Mesothelial cell of epicardium (in vitro differentiated cells): Measurements from ENCODE around the gene DHRS7. TPM values are rescaled to one million over a fixed set of nuclear protein-coding genes. Genes with fewer than 3 reads are reported as not detected.
A peak's percentile ranks its signal among the peaks of the same experiment; 100 is the strongest.
"Not testable (repeated sequence)": the region's sequence is repeated elsewhere in the genome, so short reads cannot be mapped to it uniquely, and the experiment has no call there.

Experiments
- DNase-seq, 2 experiments: peaks; one replicate each; pipeline ENCODE4 v3.0.0; 2021; ENCODE audit warnings: low spot score in 2 of 2; ENCODE audit not compliant: unreplicated experiment in 2 of 2
- H3K27ac Mint-ChIP-seq: 2 replicates; pipeline ENCODE4 v1.8.0; 2021; ENCODE audit warnings: mixed read lengths
- H3K27me3 Mint-ChIP-seq: 2 replicates; pipeline ENCODE4 v1.8.0; 2021; ENCODE audit warnings: low read depth, mixed read lengths
- H3K36me3 Mint-ChIP-seq: 2 replicates; pipeline ENCODE4 v1.8.0; 2021; ENCODE audit warnings: mixed read lengths
- H3K4me1 Mint-ChIP-seq: 2 replicates; pipeline ENCODE4 v1.8.0; 2021; ENCODE audit warnings: mixed read lengths
- H3K4me3 Mint-ChIP-seq: 2 replicates; pipeline ENCODE4 v1.8.0; 2021; ENCODE audit warnings: mild to moderate bottlenecking, moderate library complexity, mixed read lengths
- H3K9me3 Mint-ChIP-seq: 2 replicates; pipeline ENCODE4 v1.8.0; 2021; ENCODE audit warnings: mixed read lengths
- CTCF ChIP-seq: fragments of 200-600 bp; sonication (generic); IDR thresholded peaks from one replicate; pipeline ENCODE4 v1.5.0; 2021; ENCODE audit warnings: antibody characterized with exemption; ENCODE audit not compliant: unreplicated experiment
- total RNA-seq: library from RNA; stranded (reverse); gene quantifications from 3 replicates; pipeline ENCODE4 v1.2.1, GENCODE V29; 2021

DHRS7 gene
- total RNA-seq, 1 donor from 2014 or later = 33.5 TPM

- H3K27ac Mint-ChIP-seq = no peak overlapping the region
- no peaks in the 10 kb centered on the region for H3K9me3 Mint-ChIP-seq
- H3K27me3 Mint-ChIP-seq = no peaks in the 10 kb centered on the region
- peaks cover 25% of the 10 kb centered on the region for H3K36me3 Mint-ChIP-seq
- H3K4me3 Mint-ChIP-seq = no peak overlapping the region
- H3K4me1 Mint-ChIP-seq = peaks cover 4% of the 10 kb centered on the region
- no peak for TF ChIP-seq CTCF
- no peak for DNase-seq
Measured at GRCh38 chr14:60114881-60115280, 50.3 kb downstream of the DHRS7 start.

- Mint-ChIP-seq H3K27me3 (no peaks in the 10 kb centered on the region), H3K9me3 (peaks cover 6% of the 10 kb centered on the region), H3K4me3 (no peak overlapping the region), H3K4me1 (peaks cover 4% of the 10 kb centered on the region), H3K36me3 (peaks cover 26% of the 10 kb centered on the region), H3K27ac (no peak overlapping the region)
- no peak for TF ChIP-seq CTCF
- no peak for DNase-seq
Measured at GRCh38 chr14:60111732-60112131, 53.5 kb downstream of the DHRS7 start.

GRCh38 chr14:60107477-60107876 is 57.7 kb downstream of the DHRS7 start:
- peaks cover 27% of the 10 kb centered on the region for H3K36me3 Mint-ChIP-seq
- no peak overlapping the region for H3K4me3 Mint-ChIP-seq
- H3K4me1 Mint-ChIP-seq = peaks cover 1% of the 10 kb centered on the region
- DNase-seq = no peak
- H3K9me3 Mint-ChIP-seq = peaks cover 10% of the 10 kb centered on the region
- H3K27ac Mint-ChIP-seq = no peak overlapping the region
- TF ChIP-seq CTCF = no peak
- no peaks in the 10 kb centered on the region for H3K27me3 Mint-ChIP-seq

- DNase-seq = no peak
- peaks cover 25% of the 10 kb centered on the region for H3K36me3 Mint-ChIP-seq
- no peaks in the 10 kb centered on the region for H3K27me3 Mint-ChIP-seq
- H3K9me3 Mint-ChIP-seq = peaks cover 10% of the 10 kb centered on the region
- H3K4me1 Mint-ChIP-seq = peaks cover 3% of the 10 kb centered on the region
- H3K4me3 Mint-ChIP-seq = no peak overlapping the region
- no peak overlapping the region for H3K27ac Mint-ChIP-seq
- no peak for TF ChIP-seq CTCF
Measured at GRCh38 chr14:60106339-60106738, 58.9 kb downstream of the DHRS7 start.

GRCh38 chr14:60102389-60102788 is 62.8 kb downstream of the DHRS7 start:
- H3K27me3 Mint-ChIP-seq = no peaks in the 10 kb centered on the region
- TF ChIP-seq CTCF = no peak
- no peak overlapping the region for H3K4me3 Mint-ChIP-seq
- H3K9me3 Mint-ChIP-seq = peaks cover 4% of the 10 kb centered on the region
- no peak for DNase-seq
- peak overlapping the region; percentile 35 for H3K27ac Mint-ChIP-seq
- peaks cover 3% of the 10 kb centered on the region for H3K4me1 Mint-ChIP-seq
- H3K36me3 Mint-ChIP-seq = peaks cover 14% of the 10 kb centered on the region

GRCh38 chr14:60101786-60102185 is 63.4 kb downstream of the DHRS7 start:
- no peak overlapping the region for H3K27ac Mint-ChIP-seq
- no peaks in the 10 kb centered on the region for H3K27me3 Mint-ChIP-seq
- H3K36me3 Mint-ChIP-seq = peaks cover 14% of the 10 kb centered on the region
- H3K9me3 Mint-ChIP-seq = peaks cover 4% of the 10 kb centered on the region
- no peak for DNase-seq
- TF ChIP-seq CTCF = no peak
- H3K4me3 Mint-ChIP-seq = no peak overlapping the region
- H3K4me1 Mint-ChIP-seq = peaks cover 3% of the 10 kb centered on the region

- peaks cover 14% of the 10 kb centered on the region for H3K36me3 Mint-ChIP-seq
- not testable (repeated sequence) for DNase-seq, H3K4me1 Mint-ChIP-seq, H3K9me3 Mint-ChIP-seq, H3K27me3 Mint-ChIP-seq, H3K4me3 Mint-ChIP-seq, H3K27ac Mint-ChIP-seq
Measured at GRCh38 chr14:60099855-60100254, 65.3 kb downstream of the DHRS7 start.
